SK-N-MC (cell line): ENCODE measurements around the gene ADCK1.

Experiments used
- DNase-seq: peaks from one replicate; pipeline ENCODE4 v3.0.0-alpha.2; 2011; ENCODE audit warnings: low read depth, low spot score
- H3K27ac ChIP-seq: fragments of 200-600 bp; sonication (generic); 2 replicates; pipeline ENCODE4 v1.5.1; 2016; ENCODE audit warnings: mixed run types
- H3K36me3 ChIP-seq: fragments of 200-600 bp; sonication (generic); 2 replicates; pipeline ENCODE4 v1.6.1; 2017; ENCODE audit warnings: antibody characterized with exemption, low read length, mixed read lengths; ENCODE audit not compliant: insufficient read depth
- H3K4me3 ChIP-seq: fragments of 200-600 bp; sonication (generic); 2 replicates; pipeline ENCODE4 v1.5.1; 2016
- H3K9ac ChIP-seq: fragments of 200-600 bp; sonication (generic); 2 replicates; pipeline ENCODE4 v1.8.0; 2017; ENCODE audit warnings: mixed run types, mixed read lengths; ENCODE audit not compliant: insufficient read length
- H3K9me3 ChIP-seq: fragments of 200-600 bp; sonication (generic); 2 replicates; pipeline ENCODE4 v1.6.1; 2017; ENCODE audit warnings: low read depth, mild to moderate bottlenecking, antibody characterized with exemption, low read length, moderate library complexity, mixed read lengths
- EZH2 ChIP-seq: fragments of 200-600 bp; sonication (generic); IDR thresholded peaks from one replicate; pipeline ENCODE4 v1.6.1; 2017; ENCODE audit warnings: antibody characterized with exemption
- FOXP2 ChIP-seq: optimal IDR thresholded peaks from 2 replicates; pipeline ENCODE3; 2011; ENCODE audit warnings: mild to moderate bottlenecking, moderate library complexity; ENCODE audit not compliant: insufficient read depth; ENCODE audit errors: extremely low read length, control extremely low read depth
- POLR2AphosphoS5 ChIP-seq: IDR thresholded peaks from 2 replicates; pipeline ENCODE4 v1.6.1; 2012; ENCODE audit warnings: mild to moderate bottlenecking, low read depth, low read length, borderline replicate concordance

The ADCK1 gene

GRCh38 chr14:77853919-77854318 is 54.0 kb downstream of the ADCK1 start:
- DNase-seq = no peak
- no peaks in the 10 kb centered on the region for H3K36me3 ChIP-seq
- no peak overlapping the region for H3K4me3 ChIP-seq
- TF ChIP-seq EZH2 = no peak
- no peak for TF ChIP-seq FOXP2
- no peak for TF ChIP-seq POLR2AphosphoS5
- no peak overlapping the region for H3K9ac ChIP-seq
- no peak overlapping the region for H3K27ac ChIP-seq
- H3K9me3 ChIP-seq = no peaks in the 10 kb centered on the region

- no peaks in the 10 kb centered on the region for H3K36me3 ChIP-seq
- H3K4me3 ChIP-seq = no peak overlapping the region
- TF ChIP-seq POLR2AphosphoS5 = no peak
- no peak for TF ChIP-seq FOXP2
- no peak for TF ChIP-seq EZH2
- no peak overlapping the region for H3K27ac ChIP-seq
- no peaks in the 10 kb centered on the region for H3K9me3 ChIP-seq
- no peak for DNase-seq
- no peak overlapping the region for H3K9ac ChIP-seq
Observed at GRCh38 chr14:77856941-77857340, 57.0 kb downstream of the ADCK1 start.

GRCh38 chr14:77859934-77860570 is 60.1 kb downstream of the ADCK1 start:
- Histone ChIP-seq H3K9ac (no peak overlapping the region), H3K36me3 (no peaks in the 10 kb centered on the region), H3K4me3 (no peak overlapping the region), H3K9me3 (no peaks in the 10 kb centered on the region), H3K27ac (no peak overlapping the region)
- no peak for DNase-seq
- TF ChIP-seq POLR2AphosphoS5 (no peak), EZH2 (no peak), FOXP2 (no peak)

GRCh38 chr14:77861201-77861600 is 61.3 kb downstream of the ADCK1 start:
- Histone ChIP-seq H3K4me3 (no peak overlapping the region), H3K36me3 (no peaks in the 10 kb centered on the region), H3K9me3 (no peaks in the 10 kb centered on the region), H3K9ac (no peak overlapping the region), H3K27ac (no peak overlapping the region)
- TF ChIP-seq POLR2AphosphoS5 = no peak
- TF ChIP-seq EZH2 = no peak
- TF ChIP-seq FOXP2 = no peak
- no peak for DNase-seq

GRCh38 chr14:77862154-77862786 is 62.4 kb downstream of the ADCK1 start:
- TF ChIP-seq EZH2 (no peak), POLR2AphosphoS5 (no peak), FOXP2 (no peak)
- DNase-seq = no peak
- no peaks in the 10 kb centered on the region for H3K36me3 ChIP-seq
- H3K9me3 ChIP-seq = no peaks in the 10 kb centered on the region
- H3K27ac ChIP-seq = no peak overlapping the region
- H3K9ac ChIP-seq = no peak overlapping the region
- H3K4me3 ChIP-seq = no peak overlapping the region

GRCh38 chr14:77864085-77864484 is 64.2 kb downstream of the ADCK1 start:
- Histone ChIP-seq H3K36me3 (no peaks in the 10 kb centered on the region), H3K9me3 (no peaks in the 10 kb centered on the region), H3K27ac (no peak overlapping the region), H3K4me3 (no peak overlapping the region), H3K9ac (no peak overlapping the region)
- no peak for TF ChIP-seq EZH2
- TF ChIP-seq POLR2AphosphoS5 = no peak
- no peak for TF ChIP-seq FOXP2
- no peak for DNase-seq

- no peak overlapping the region for H3K27ac ChIP-seq
- H3K9ac ChIP-seq = no peak overlapping the region
- H3K9me3 ChIP-seq = no peaks in the 10 kb centered on the region
- H3K4me3 ChIP-seq = no peak overlapping the region
- DNase-seq = no peak
- TF ChIP-seq POLR2AphosphoS5 (no peak), EZH2 (no peak), FOXP2 (no peak)
- no peaks in the 10 kb centered on the region for H3K36me3 ChIP-seq
Observed at GRCh38 chr14:77864580-77864979, 64.7 kb downstream of the ADCK1 start.

- TF ChIP-seq FOXP2 (no peak), EZH2 (no peak), POLR2AphosphoS5 (no peak)
- Histone ChIP-seq H3K9me3 (no peaks in the 10 kb centered on the region), H3K9ac (no peak overlapping the region), H3K27ac (no peak overlapping the region), H3K36me3 (no peaks in the 10 kb centered on the region), H3K4me3 (no peak overlapping the region)
- no peak for DNase-seq
Observed at GRCh38 chr14:77865455-77865854, 65.5 kb downstream of the ADCK1 start.
